GM18517 (cell line): ENCODE data around the gene GDF9.

Source experiments
- ATAC-seq: cut with Tn5 transposase; IDR thresholded peaks from one replicate; pipeline ENCODE4 v1.9.1; 2021; ENCODE audit warnings: mild to moderate bottlenecking, moderate library complexity; ENCODE audit not compliant: unreplicated experiment

The GDF9 gene

DNA sequence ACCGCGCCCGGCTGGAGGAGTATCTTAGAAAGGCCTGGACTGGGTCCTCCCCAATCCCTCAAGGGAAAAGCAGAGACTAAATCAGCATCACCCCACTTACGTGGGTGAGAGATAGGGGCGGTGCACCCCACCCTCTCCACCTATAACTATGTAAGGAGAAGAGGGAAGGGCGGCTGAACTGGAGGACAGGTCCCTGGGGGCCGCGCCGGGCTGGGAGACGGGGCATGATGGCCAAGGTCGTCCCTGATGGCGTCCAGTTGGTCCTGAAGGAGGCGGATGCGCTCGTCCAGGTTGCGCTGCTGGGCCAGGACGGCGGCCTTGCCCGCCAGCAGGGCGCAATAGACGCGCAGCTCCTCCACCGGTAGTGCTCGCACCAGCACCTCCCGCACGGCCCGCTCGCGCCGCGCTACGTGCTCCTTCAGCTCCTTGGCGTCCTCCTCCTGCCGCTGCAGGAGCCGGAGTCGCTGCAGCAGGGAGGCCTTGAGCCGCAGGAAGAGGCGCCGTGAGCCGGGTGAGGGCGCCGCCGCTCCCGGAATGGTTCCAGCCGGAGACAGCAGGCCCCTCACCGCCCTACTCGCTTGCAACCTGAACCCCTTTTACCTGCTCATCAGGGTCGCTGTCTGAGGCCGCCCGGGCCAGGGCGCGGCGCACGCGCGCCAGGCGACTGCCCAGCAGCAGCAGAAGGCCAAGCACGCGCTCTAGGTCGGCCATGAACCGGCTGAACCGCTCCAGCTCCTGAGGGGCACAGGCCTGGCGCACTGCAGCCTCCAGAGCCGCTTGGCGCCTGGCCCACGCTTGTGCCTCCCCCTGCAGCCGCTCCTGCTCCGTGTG, 43.4 kb downstream of the GDF9 start:
- no peak for ATAC-seq

DNA sequence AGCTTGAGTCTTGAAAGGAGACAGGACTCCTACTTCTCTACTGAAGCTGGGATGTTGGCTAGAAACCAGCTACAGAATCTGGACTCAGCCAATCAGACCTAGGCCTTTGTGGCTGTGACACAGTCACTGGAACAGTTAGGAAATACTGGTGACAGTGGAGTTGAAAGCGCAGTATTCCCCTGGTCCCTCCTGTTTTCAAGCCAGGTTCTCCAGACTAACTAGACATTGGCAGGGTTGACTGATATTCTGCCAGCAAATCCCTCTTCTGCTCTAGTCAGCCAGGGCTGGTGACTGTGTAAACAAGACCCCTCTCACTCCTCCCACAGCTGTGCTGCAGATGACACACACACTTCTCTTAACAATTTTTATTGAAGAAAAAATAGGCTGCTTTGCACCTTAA, 44.5 kb downstream of the GDF9 start:
- ATAC-seq, result no peak

GRCh38 chr5:132821350-132821749, 44.9 kb downstream of the GDF9 start:
- no peak for ATAC-seq

DNA sequence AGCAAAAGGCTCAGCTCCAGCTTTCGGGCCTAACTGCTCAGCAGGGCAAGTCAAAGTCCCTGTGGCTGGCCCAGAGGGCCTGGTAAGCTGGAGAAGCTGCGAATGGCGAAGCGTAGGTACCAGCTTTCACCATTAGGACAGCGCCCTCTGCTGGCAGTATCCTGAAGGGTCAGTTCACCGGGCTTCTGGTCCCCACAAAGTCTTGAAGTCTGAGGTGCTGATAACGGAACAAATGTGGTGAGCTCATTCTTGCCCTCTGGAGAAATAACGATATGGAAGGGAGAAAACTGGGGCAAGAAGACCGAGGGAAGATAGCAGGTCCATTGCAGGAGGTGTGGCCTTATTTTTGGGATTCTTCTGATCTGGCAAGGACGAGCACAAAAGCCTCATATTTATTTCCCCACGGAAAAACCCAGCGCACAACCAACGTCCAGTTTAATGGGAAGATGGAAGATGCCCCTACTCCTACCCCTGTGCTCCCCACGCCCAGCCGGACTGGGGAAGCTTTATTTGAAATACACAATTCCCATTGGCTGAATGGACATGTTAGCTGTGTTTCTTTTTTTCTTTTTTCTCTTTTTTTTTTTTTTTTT, 46.0 kb downstream of the GDF9 start:
- peak; percentile 73 for ATAC-seq

DNA sequence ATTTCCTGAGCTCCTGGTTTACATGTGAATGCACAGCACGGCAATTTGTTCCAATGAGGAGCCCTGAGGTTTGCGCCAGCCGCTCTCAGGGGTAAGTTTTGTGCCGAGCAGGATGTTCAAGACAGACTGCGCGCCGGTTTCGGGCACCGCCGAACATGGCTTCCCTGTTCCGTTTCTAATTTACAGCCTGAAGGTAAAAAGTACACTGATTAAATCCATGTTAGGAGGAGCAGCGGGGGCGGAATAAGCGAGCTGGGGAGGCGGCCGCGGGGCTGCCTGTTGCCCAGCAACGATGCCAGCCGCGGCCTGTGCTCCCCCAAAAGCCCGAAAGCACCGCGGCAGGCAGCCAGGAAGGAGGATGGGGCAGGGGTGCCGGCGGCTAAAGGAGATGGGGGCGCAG, 46.8 kb downstream of the GDF9 start:
- no peak for ATAC-seq

- no peak for ATAC-seq
Measured at GRCh38 chr5:132817011-132817410, 49.3 kb downstream of the GDF9 start.

DNA sequence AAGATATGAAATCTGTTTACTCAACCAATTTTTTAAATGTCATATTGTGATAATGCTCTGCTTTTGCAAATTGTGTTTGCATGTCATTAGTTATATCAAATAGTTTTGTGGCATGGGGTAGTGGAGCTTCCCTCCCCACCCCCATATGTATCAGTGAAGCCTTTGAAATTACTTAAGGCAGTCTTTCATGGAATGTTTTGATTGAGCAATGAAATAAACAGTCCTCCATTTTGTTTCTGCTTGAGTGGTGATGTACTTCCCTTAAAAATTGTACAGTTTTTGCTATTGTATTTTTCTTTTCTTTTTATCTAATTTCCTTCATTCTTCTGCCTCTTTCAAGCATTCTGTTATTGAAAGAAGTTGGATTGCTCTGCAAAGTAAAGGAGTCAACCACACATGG, 49.7 kb downstream of the GDF9 start:
- ATAC-seq, result no peak

GRCh38 chr5:132816083-132816482, 50.2 kb downstream of the GDF9 start:
- ATAC-seq, result no peak

DNA sequence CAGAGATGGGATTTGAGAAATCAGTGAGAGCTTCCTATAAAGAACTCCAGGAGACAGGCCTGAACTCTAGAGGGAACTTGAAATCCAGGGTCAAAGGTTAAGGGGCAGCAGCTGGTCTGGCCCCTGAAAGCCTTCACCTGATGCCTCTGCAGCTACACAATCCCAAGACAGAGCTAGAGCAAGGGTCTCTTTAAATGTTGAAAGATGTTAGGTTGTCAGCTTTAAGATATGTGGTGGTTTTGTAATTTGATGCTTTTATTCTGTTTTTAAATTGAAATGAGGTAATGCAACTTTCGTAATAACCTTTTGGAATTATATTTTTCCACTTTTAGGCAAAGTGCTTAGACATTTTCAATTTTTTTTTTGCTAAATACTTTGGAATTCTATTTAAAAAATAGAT, 50.8 kb downstream of the GDF9 start:
- ATAC-seq, result no peak

DNA sequence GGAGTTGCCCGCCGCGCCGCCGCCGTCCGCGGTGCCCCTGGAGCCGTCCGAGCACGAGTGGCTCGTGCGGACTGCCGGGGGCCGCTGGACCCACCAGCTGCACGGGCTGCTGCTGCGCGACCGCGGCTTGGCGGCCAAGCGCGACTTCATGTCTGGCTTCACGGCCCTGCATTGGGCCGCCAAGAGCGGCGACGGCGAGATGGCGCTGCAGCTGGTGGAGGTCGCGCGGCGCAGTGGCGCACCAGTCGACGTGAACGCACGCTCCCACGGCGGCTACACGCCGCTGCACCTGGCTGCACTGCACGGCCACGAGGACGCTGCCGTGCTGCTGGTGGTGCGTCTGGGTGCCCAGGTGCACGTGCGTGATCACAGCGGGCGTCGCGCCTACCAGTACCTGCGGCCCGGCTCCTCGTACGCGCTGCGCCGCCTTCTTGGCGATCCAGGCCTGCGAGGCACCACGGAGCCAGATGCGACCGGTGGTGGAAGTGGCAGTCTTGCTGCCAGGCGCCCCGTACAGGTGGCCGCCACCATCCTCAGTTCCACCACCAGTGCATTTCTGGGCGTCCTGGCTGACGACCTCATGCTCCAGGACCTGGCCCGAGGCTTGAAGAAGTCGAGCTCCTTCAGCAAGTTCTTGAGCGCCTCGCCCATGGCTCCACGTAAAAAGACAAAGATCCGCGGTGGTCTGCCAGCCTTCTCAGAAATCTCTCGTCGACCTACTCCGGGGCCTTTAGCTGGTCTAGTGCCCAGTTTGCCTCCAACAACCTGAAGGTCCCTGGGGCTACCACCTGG, 51.6 kb downstream of the GDF9 start:
- no peak for ATAC-seq

DNA sequence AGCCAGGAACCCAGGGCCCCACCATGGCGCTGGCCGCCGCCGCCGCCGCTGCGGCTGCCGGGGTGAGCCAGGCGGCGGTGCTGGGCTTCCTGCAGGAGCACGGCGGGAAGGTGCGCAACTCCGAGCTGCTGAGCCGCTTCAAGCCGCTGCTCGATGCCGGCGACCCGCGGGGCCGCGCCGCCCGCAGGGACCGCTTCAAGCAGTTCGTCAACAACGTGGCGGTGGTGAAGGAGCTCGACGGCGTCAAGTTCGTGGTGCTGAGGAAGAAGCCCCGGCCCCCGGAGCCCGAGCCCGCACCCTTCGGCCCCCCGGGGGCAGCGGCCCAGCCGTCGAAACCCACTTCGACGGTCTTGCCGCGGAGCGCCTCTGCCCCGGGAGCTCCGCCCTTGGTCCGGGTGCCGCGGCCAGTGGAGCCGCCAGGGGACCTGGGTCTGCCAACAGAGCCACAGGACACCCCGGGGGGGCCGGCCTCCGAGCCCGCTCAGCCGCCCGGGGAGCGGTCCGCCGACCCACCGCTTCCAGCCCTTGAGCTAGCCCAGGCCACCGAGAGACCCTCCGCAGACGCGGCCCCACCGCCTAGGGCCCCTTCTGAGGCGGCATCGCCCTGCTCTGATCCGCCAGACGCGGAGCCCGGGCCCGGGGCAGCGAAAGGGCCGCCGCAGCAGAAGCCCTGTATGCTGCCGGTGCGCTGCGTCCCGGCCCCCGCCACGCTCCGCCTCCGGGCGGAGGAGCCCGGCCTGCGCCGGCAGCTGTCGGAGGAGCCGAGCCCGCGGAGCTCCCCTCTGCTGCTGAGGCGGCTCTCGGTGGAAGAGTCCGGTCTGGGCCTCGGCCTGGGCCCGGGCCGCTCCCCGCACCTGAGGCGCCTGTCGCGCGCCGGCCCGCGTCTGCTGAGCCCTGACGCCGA, 52.4 kb downstream of the GDF9 start:
- no peak for ATAC-seq

DNA sequence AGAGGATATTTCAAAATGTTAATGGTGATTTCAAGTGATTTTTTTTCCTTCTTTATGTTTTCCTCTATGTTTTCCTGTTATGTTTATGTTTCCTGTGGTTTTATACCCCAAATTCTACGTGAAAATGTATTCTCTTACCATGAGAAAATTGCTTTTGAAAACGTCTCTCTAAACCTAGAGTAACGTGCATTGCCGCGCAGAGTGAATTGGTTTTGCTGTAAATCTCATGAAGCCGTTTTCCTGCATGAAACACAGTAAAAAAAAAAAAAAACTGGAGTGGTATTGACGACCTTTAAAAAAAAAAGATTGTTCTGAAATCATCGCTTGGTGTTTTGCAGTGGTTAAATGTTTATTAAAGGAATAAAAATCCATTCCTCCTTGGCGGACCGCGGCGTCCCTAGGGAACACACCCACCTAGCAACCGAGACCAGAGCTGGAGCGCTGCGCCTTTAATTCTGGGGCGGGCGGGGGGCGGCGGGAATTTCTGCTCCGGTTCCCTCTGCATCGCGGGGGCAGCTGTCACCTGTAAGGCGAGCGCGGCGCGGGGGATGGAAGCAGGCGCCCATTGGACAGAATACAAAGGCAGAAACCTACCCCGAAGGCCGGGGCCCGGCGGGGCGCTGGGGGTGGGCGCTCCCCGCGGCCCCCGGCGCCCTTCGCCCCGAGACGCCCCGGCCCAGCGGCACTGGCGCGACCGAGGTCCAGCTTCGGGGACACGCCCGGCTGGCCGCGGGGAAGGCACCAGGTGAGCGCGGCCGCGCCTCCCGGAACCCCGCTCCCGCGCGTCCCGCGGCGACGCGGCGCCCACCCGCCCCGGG, 53.3 kb downstream of the GDF9 start, which contains the start of gene SOWAHA:
TSS of gene SOWAHA (plus strand) at position 522 of the 818 bp plus-strand sequence. CDS start 320 bp downstream, outside the sequence.
- no peak for ATAC-seq

- ATAC-seq, result no peak
Measured at GRCh38 chr5:132812123-132812765, 54.0 kb downstream of the GDF9 start.
